HL-60/S4 treated with phorbol 12-myristate 13-acetate at 8.2 ng/mL for 4 days and 3 days (cell line): Measurements from ENCODE around the gene FMO2.

Experiments
- in situ Hi-C: fragments of 300-500 bp; cut with MboI; formaldehyde crosslinking; loops from 2 replicates; pipeline ENCODE4 v1.15.0; 2022; ENCODE audit warnings: low sequenced_read_pairs

FMO2 gene

DNA sequence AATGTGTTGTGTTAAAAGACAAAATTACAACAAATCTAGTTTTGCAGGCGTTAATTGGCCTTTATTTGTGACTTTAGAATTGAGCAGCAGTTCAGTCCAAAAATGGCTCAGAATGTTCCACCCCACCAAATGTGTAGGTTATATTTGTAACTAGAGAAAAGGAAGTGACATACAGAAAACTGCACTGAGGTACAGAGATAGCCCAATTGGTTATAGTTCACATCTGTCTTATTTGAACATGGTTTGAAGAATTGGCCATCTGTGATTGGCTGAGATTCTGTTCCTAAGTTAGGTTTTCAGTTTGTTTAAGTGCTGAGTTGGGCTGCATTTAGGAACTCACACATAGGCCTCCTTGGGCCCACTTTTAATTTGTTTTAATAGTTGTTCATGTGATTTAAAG is 12.0 kb upstream of the FMO2 start:
- in situ Hi-C loops: no loop called here

DNA sequence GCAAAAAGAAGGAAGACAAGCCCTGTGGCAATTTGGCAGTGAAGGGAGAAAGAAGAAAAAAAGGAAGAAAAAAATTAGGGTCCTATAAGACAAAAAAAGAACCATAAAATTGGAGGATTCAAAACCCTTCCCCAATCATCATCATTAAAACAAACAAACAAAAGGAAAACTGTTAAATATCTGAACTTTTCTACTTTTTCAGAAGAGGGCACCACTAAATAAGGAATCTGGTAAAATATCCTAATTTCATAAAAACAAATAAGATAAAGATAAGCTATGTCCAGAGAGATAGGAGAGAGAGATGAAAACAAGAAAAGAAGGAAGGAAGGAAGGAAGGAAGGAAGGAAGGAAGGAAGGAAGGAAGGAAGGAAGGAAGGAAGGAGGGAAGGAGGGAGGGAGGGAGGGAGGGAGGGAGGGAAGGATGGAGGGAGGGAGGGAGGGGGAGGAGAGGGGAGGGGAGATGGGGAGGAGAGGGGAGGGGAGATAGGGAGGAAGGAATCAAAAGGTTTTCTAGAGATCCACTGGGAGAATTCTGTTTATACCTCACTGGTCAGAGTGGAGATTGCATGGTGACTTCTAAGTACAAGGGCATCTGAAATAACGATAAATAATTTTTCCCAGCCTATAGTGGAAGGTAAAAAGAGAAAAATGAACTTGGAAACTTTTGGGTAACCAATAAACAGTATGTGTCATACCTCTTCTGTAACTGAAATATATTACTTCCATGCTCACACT is 10.4 kb upstream of the FMO2 start:
- in situ Hi-C loops: no loop called here

DNA sequence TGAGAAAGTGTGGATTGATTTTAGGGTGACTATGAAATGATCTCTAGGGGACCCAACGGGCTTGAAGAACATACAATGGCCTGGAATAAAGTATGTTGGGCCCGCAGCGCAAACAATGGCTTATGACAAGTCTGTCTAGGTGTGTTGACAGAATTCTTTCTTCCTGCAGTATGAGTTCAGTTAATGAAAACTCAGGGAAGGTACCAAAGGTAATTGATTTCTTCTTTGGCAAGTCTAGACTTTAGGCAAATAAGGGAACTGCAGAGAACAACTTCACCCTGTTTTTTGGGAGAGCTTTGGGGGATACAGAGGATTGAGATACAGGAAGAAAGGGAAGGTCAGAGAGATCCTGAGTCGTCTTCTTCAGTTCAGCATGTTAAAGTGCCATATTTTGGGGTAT is 7.8 kb upstream of the FMO2 start:
- in situ Hi-C loops: no loop called here

DNA sequence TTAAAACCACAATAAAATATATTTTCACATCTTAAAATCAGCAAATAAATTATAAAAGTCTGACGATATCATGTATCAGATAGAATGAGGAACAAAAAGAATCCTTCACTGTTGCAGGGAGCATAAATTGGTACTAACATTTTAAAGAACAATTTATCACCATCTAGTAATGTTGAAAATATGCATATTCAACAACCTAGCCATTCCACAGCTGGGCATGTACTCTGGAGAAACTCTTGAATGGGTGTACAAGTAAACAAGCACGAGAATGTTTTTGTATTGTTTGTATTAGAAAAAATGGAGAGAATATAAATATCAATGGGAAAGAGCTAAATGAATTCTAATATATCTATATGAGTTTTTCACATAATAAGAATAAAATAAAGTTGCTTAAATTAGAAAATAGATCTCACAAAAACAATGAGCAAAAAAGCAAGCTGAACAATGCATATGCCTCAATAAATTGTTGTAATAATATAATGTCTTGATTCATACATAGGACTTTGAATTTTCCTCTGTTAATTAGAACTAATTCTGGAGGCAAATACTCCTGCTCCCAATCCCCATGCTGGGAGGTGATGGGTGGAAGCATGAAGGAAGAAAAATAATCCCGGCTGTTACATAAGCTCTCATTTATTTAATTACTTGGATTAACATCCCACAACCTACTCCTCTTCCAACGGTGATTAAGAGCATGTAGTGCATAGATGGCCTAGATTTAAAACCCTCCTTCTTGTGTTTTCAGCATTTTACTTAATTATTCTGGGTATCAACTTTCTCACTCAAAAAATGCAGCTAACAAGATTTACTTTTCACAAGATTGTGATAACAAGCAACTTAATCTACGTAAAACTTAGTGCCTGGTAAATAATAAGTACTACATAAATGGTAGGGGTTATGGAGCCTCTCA is 5.5 kb upstream of the FMO2 start:
- in situ Hi-C loops: no loop called here

DNA sequence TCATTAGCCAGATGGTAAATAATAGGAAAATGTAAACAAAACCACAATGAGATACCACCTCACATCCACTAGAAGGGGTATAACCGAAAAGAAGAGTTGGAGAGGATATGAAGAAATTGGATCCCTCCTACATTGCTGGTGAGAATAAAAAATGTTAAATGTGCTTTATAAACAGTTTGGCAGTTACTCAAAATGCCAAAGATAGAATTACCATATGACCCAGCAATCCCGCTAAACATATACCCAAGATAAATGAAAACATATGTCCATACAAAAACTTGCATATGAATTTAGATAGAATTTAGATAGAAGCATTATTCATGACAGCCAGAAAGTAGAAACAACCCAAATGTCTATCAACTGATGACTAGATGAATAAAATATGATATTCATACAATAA is 4.4 kb upstream of the FMO2 start:
- in situ Hi-C loops: no loop called here

DNA sequence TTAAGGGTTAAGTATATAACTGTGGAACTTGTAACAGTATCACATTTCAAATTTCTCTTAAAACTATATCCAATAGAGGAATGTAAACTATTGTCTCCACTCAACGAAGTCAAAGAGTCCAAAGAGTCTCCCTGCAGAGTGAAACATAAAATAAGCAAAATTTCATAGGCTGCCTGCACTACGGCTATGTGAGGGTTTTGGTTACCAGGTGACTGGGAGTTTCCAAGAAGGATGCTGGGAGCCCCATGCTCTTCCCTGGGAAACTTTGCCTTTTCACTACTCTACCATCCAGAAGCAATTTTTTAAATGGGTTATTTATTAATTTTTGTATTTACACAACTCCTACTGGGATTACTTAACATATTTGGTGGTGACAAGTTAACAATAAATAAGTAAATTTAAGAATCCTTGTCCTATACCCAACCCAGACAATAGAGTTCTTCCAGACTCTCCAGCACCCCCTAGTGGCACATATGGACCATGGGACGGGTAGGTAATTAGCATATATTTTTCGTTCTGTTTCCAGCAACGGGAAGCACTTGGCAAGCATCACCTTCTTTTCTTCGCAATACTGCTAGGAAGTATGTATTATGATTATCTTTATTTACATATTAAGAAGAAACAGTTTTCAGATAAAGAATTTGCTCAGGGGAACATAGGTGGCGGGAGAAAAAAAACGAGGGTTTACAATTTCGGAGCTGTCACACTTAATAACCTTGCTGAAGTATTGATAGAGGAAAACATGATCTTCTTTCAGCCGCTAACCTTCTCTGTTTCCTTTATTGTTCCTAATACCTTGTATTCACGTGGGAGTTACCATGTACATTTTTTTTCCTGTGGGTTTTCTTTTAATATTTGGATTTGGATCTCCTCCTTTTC is 3.5 kb downstream of the FMO2 start:
- in situ Hi-C loops: no loop called here

DNA sequence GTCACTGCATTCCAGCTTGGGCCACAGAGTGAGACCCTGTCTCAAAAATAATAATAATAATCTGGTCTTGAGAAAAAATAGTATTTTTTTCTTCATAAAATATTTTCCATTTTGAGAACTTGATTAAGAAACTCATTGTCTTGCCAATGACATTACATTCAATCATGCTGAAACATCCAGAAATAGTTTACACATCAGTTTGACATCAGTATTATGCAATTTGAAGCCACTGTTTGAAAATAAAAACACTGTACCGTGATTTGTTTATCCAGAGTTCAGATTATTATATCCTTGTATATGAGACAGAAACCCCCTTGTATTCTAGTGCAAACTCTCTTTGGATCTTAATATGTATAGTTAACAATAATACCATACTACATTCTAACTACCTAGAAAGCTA is 6.9 kb downstream of the FMO2 start:
- in situ Hi-C loops: no loop called here

DNA sequence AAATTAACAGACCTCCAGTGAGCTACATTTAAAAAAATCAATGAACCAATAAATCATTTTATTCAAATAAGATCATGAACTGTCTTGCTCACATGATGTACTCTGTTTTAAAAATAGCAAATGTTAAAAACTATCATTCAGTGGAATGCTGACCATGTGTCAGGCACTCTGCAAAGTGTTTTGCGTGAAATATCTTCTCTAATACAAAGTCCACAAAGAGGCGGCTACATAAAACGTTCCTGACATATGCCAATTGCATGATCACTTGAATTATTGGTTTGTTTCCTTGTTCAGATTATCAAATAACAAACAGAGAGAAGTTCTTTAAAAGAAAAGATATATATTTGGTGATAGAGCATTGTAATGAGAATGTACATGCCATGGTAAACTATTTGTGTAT is 10.7 kb downstream of the FMO2 start:
- in situ Hi-C loops: no loop called here

DNA sequence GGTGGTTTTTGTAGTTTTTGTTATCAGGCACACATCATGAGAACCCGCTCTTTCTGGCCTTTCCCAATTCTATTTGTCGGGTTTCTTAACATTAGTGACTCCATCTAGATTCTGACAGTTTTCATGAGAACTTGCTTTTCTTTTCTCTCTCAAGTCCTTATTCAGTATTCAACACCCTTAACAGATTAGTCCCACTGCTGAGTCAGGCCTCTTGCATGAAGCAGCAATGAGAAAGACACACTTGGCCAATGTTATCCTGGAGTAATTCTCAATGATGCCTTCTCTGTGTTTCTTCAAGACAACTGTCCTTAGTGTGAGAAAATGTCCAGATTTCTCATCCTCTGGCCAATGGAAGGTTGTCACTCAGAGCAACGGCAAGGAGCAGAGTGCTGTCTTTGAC is 11.3 kb downstream of the FMO2 start:
- in situ Hi-C loops: no loop called here

DNA sequence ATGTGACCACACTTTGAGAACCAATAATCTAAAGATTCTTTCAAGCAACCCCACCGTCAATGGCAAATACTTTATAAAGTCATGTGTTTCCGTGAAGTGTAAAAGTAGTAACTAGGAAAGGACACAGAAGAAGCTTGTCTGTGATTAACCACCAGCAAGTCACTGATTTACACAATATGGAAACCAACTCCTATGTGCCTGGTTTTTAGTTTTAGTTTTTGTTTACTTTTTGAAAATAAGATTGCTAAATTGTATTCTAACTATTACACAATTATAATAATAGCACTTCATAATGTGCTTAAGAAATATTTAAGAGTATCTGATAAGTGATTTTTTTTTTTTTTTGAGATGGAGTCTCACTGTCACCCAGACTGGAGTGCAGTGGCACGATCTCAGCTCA is 13.0 kb downstream of the FMO2 start:
- in situ Hi-C loops: no loop called here

DNA sequence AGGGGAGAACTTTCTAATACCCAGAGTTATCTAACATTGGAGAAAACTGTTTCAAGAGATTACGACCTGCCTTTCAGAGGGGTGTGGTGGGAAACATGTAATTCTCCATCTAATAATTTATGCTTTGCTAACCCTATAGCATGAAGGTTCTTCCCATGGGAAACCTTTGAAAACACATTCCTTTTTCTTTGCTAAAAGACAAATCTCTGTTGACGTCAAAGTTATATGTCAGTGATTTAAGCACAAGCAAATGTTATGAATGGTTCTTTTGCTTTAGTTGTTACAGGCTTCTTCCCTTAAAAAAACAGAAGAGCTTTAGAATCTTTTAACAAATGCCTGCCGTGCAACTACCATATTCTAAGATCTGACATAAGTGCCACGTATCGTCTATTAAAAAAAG is 19.2 kb downstream of the FMO2 start:
- in situ Hi-C loops: no loop called here

DNA sequence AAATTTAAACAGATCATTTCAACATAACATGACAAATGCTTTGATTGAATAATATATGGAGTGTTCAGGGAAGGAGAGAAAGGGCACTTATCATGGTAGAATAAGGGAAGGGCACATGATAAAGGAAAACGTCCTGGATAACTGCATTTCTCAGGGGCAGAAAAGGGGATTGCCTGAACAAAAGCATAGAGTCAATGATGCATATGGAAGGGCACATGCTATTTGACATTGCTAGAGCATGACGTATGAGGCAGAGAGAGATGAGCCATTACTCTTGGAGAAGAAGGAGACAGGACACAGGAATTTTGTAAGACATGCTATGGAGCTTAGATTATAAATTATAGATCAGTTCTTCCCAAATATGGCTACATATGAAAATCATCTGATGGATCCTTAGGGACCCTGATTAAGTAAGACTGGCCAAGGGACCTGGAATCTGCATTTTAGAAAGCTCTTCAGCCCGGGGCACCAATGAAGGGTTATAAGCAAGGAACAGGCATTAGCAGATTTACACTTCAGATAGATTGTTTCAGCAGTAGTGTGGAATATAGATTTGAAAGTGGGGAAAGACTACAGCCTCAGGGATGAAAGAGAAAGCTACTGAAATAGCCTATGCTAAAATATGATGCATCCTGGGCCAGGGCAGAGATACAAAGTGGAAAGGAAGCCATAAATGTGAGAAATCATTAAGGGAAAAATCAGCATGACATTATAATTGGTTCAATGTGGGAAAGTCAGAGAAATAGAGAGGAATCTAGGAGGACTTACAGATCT is 21.3 kb downstream of the FMO2 start:
- in situ Hi-C loops: no loop called here

DNA sequence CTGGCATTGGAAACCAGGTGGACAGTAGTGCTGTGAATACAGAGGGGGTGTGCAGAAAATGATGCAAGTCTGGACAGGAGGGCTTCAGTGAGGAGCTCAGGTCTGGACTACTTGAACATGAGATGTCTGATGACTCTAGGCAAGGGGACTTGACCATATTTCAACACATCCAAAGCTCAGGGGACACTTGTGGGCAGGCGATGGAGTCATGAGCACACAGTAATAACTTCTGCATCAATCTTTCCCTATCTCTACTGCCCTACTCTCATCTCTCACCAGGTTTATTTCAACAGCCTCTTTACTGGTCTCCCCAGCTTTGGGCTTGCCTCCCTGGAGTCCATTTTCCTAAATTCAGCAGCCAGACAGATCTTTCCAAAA is 21.9 kb downstream of the FMO2 start:
- in situ Hi-C loops: no loop called here

DNA sequence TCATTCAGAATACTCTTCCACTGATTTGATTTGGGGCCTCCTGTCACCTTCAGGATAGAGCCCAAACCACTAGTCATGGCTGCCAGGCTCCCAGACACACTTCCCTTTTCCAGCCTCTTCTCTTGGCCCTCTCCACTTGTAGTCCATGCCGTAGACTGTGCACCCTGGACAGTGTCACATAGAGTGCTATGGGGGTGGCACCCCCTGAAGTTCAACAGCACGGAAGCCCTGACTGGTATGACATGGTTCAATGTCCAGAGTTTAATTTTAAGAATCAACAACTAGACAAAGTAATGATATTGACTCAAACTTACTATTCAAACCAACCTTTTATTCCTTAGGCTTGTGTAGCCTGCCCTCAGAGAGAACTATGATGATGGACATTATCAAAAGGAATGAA is 22.3 kb downstream of the FMO2 start:
- in situ Hi-C loops: no loop called here

DNA sequence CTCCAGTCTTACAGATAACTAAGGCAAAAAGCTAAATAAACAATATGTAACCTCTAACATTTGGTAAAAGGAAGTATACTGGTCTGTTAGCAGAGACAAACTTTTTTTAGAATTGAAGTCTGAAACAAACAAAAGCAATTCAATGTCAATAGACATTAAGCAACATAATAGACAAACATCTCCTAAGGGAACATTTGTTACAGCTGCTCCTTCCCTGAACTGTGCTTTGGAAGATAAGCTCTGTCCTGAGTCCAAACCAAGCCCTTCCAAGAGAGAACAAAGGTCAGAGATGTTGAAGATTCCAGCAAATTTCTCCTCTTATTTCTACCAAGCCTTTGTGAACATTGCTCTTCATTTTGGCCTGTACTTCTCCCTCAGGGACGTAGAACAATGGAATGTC is 25.3 kb downstream of the FMO2 start:
- in situ Hi-C loops: no loop called here

DNA sequence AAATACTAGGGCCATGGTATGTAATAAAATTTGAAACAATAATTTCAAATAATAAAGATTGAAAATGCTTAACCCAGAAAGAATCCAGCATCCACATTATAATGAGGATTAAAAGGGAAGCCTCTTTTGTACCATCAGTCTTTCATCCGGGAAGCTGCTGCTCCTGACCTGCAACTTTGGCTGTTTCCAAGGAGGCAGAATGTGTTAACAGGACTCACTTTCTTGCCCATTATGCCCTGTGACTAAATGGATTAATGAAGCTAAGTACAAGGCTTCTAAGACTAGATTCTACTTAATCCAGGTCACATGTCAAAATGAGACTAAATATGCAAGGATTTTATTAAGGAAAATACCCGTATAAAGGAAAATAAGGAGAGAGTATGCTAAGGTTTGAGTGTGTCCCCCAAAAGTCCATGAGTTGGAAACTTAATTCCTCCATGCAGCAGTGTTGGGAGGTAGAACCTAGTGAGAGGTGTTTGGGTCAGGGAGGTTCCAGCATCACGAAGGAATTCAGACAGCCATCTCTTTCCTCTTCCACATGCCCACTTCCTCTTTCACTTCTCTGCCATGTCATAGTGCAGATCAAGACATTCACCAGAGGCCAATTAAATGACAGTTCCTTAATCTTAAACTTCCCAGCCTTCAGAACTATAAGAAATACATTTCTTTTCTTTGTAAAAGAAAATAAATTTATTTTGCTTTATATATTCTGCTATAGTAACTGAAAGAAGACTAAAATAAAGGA is 27.7 kb downstream of the FMO2 start:
- in situ Hi-C loops: no loop called here

DNA sequence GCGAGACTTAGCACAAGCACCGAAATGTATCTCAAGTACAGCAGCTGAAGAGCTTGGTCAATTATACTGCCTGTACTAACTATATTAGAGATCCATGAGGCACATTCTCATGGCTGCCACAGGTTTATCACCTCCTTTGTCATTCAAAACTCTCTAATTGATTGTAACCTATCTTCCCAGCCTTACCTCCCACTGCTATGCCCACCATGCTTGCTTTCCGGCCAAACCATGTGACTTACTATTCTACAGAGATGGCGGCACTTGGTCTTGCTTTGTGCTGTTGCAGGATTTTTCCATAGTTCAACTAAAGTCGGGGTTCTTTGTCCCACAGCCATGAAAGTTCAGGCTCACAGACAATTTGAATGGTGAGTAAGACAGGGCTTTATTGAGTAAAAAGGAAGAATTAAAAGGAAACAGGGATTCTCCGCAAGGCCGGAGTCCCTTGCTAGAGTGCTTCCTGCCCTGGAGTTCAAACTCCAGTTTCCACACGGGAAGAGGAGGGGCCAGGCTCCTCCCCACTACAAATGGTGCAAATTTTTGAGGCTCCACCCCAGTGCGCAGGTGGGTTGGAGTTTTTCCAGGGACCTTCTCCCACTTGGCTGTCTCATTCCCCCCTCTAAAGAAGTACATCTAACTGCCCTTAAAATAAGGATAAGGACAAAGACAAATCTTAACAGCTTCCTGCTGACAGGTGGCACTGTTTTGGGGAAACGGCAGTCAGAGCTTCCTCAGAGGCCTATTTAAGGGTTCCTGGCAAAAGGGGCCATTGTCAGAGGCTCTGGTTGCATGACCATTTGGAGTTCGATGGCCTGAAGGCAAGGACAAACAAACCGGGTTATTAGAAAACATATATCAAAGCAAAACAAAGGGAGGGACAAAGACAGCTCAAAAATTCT is 28.7 kb downstream of the FMO2 start:
- in situ Hi-C loops: no loop called here

DNA sequence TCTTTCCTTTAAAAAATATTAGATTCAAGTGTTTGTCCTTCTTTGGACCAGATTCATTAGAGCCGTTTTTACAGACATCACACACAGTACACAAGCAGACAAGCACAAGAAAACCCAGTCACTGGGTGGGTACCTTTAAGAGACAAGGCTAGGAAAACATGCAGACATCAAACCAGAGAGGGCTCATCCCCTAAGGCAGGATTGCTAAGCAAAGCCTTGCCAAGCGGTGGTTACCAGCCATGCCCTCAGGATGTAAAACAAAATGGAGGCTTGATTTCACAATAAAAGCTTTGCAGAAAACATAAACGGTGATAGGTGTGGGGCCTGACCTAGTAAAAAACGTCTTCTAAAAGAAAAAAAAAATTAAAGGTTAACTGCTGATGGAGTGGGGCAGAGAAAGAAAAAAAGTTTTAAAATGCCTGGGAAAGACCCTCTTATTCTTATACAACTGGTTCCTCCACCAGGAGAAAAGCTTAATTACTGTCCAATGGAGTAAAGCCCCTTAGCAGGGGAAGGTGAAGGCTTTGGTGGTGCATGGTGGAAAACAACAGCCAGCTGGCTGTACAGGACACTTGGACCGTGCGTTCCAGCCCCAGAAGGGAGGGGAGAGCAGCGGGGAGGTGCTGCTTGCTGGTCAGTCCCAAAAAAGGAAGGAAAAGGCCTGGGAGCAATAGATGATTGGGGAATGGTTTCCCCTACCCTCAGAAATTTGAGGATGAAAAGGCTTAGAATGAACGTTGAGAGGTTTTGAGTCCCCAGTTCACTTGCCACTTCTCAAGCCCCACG is 32.8 kb downstream of the FMO2 start:
- in situ Hi-C loops: no loop called here
